ENCODE data around the gene PCSK2. TPM values are rescaled to one million over a fixed set of nuclear protein-coding genes. Genes with fewer than 3 reads are reported as not detected.

The PCSK2 gene
- total RNA-seq, 1 experiment from 2014 or later = not detected

DNA sequence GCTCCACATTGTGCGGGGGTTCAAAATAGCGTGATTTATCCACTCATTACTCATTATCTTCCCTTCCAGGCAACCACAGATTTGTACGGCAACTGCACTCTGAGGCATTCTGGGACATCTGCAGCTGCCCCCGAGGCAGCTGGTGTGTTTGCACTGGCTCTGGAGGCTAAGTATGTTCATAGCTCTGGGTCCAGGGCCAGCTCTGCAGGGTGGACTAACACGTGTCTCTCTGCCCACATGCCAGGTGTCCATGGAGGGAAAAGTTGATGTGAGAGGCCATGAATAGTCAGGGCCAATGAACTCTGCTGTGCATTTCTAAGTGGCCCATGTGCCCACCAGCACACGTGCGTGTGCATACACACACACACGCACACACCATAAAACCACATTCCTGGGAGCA lies 229.4 kb downstream of the PCSK2 start:
- TF ChIP-seq EZH2 (IDR thresholded peaks at IDR 0.05; ENCODE audit: low read depth) (no peak), CTCF (conservative IDR thresholded peaks at IDR 0.05) (no peak)
- peaks cover 70% of the 10 kb centered on the region for H3K27me3 ChIP-seq (ENCODE audit: insufficient read depth, low read depth)
- POLR2A ChIA-PET (ENCODE audit: unreplicated experiment) = no interaction called here
- H3K36me3 ChIP-seq (ENCODE audit: low read depth) = no peaks in the 10 kb centered on the region
- no peak overlapping the region for H3K4me2 ChIP-seq
- H2AFZ ChIP-seq = no peak overlapping the region
- CTCF ChIA-PET = no interaction called here
- H3K9me3 ChIP-seq (ENCODE audit: insufficient read depth, low read depth) = no peaks in the 10 kb centered on the region
- intact Hi-C loops (cut with micrococcal nuclease; ENCODE audit: unreplicated experiment) = no loop called here
- H3K27ac ChIP-seq = no peak overlapping the region
- H3K4me3 ChIP-seq = no peak overlapping the region
- DNase-seq = no peak
- no TSS peak for BruUV-seq (replicated peaks)
- no peaks in the 10 kb centered on the region for H3F3A ChIP-seq (ENCODE audit: insufficient read depth, low read depth)
- no peaks in the 10 kb centered on the region for H3K9me2 ChIP-seq (ENCODE audit: insufficient read depth)
- H4K20me1 ChIP-seq (ENCODE audit: insufficient read depth) = no peaks in the 10 kb centered on the region
- H3K79me2 ChIP-seq (ENCODE audit: low read depth) = no peaks in the 10 kb centered on the region
- H3K4me1 ChIP-seq (replicated peaks; ENCODE audit: insufficient read depth) = no peaks in the 10 kb centered on the region

GRCh38 chr20:17457079-17457478 lies 230.2 kb downstream of the PCSK2 start:
- H3K27me3 ChIP-seq (ENCODE audit: insufficient read depth, low read depth) = peaks cover 70% of the 10 kb centered on the region
- H3K9me2 ChIP-seq (ENCODE audit: insufficient read depth) = no peaks in the 10 kb centered on the region
- no peaks in the 10 kb centered on the region for H4K20me1 ChIP-seq (ENCODE audit: insufficient read depth)
- H3K36me3 ChIP-seq (ENCODE audit: low read depth) = no peaks in the 10 kb centered on the region
- no peak for DNase-seq
- H3K4me1 ChIP-seq (replicated peaks; ENCODE audit: insufficient read depth) = no peaks in the 10 kb centered on the region
- ChIA-PET POLR2A (ENCODE audit: unreplicated experiment) (no interaction called here), CTCF (no interaction called here)
- H2AFZ ChIP-seq = no peak overlapping the region
- TF ChIP-seq CTCF (conservative IDR thresholded peaks at IDR 0.05) (no peak), EZH2 (IDR thresholded peaks at IDR 0.05; ENCODE audit: low read depth) (no peak)
- H3K79me2 ChIP-seq (ENCODE audit: low read depth) = no peaks in the 10 kb centered on the region
- no TSS peak for BruUV-seq (replicated peaks)
- H3K4me2 ChIP-seq = no peak overlapping the region
- H3F3A ChIP-seq (ENCODE audit: insufficient read depth, low read depth) = no peaks in the 10 kb centered on the region
- H3K27ac ChIP-seq = no peak overlapping the region
- H3K4me3 ChIP-seq = no peak overlapping the region
- H3K9me3 ChIP-seq (ENCODE audit: insufficient read depth, low read depth) = no peaks in the 10 kb centered on the region
- intact Hi-C loops (cut with micrococcal nuclease; ENCODE audit: unreplicated experiment) = no loop called here

DNA sequence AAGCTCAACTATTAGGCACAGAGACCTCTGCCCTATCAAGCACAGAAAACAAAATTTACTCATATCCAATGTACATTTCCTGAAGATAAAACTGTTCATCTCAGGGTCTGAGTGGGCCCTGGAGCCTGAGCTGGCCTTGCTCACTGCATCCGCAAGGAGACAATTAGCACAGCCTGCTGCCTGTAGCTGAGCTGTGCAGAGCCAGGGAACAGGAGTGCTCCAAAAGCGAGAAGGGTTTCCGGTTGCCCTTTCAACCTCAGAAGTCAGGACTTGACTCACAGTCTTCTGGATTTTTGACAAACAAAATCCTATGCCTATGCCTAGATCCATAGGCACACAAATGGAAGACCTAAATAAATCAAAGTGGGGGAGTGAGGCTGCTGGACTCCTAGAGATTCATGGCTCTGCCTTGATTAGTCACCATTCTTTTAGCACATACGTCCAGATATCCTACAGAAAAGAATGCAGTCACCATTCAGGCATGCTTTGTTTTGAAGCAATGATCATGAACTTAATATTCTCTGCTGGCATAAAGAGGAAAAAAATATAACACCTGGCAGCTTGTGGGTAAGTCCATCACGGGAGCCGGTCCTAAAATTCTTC lies 230.8 kb downstream of the PCSK2 start:
- DNase-seq = no peak
- Histone ChIP-seq H3K9me2 (ENCODE audit: insufficient read depth) (no peaks in the 10 kb centered on the region), H3K4me3 (no peak overlapping the region), H3K36me3 (ENCODE audit: low read depth) (no peaks in the 10 kb centered on the region), H4K20me1 (ENCODE audit: insufficient read depth) (no peaks in the 10 kb centered on the region), H3F3A (ENCODE audit: insufficient read depth, low read depth) (no peaks in the 10 kb centered on the region), H3K4me2 (no peak overlapping the region), H3K79me2 (ENCODE audit: low read depth) (no peaks in the 10 kb centered on the region), H2AFZ (no peak overlapping the region), H3K27me3 (ENCODE audit: insufficient read depth, low read depth) (peaks cover 68% of the 10 kb centered on the region), H3K4me1 (replicated peaks; ENCODE audit: insufficient read depth) (no peaks in the 10 kb centered on the region), H3K27ac (no peak overlapping the region), H3K9me3 (ENCODE audit: insufficient read depth, low read depth) (no peaks in the 10 kb centered on the region)
- CTCF ChIA-PET = no interaction called here
- POLR2A ChIA-PET (ENCODE audit: unreplicated experiment) = no interaction called here
- no peak for TF ChIP-seq CTCF (conservative IDR thresholded peaks at IDR 0.05)
- BruUV-seq (replicated peaks) = no TSS peak
- intact Hi-C loops (cut with micrococcal nuclease; ENCODE audit: unreplicated experiment) = no loop called here

Data from PC-9 (cell line).